ENCODE data around the gene POFUT2.

DNA sequence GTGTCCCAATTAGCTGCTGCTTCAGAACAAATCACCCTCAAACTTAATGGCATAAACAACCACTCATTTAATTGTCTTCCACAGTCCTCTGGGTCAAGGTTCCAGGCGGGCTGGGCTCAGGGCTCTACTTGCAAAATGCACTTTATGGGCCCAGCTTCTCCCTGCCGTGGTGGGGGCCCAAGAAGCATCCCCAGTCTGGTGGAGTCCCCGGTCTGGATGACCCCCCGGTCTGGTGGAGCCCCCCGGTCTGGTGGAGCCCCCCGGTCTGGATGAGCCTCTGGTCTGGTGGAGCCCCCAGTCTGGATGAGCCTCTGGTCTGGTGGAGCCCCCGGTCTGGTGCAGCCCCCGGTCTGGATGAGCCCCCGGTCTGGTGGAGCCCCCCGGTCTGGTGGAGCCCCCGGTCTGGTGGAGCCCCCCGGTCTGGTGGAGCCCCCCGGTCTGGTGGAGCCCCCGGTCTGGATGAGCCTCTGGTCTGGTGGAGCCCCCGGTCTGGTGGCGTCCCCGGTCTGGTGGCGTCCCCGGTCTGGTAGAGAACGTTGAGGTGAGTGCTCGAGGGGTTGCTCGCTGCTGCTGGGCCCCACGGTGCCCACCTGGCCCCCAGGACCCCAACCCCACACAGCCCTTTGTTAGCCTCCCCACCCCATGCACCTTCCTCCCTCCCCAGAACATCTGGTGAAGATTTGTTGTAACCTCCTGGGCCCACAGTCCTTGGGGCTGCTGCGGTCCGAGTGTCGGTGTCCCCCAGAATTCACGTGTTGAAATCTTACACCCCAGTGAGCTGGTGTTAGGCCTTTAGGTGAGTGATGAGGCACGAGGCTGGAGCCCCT, 33.8 kb downstream of the POFUT2 start:
- TF ChIP-seq, protein P1, sequence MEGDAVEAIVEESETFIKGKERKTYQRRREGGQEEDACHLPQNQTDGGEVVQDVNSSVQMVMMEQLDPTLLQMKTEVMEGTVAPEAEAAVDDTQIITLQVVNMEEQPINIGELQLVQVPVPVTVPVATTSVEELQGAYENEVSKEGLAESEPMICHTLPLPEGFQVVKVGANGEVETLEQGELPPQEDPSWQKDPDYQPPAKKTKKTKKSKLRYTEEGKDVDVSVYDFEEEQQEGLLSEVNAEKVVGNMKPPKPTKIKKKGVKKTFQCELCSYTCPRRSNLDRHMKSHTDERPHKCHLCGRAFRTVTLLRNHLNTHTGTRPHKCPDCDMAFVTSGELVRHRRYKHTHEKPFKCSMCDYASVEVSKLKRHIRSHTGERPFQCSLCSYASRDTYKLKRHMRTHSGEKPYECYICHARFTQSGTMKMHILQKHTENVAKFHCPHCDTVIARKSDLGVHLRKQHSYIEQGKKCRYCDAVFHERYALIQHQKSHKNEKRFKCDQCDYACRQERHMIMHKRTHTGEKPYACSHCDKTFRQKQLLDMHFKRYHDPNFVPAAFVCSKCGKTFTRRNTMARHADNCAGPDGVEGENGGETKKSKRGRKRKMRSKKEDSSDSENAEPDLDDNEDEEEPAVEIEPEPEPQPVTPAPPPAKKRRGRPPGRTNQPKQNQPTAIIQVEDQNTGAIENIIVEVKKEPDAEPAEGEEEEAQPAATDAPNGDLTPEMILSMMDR (conservative IDR thresholded peaks at IDR 0.05; ENCODE audit: low read length), result no peak
- no peak for TF ChIP-seq EZH2phosphoT487 (IDR thresholded peaks at IDR 0.05; ENCODE audit: borderline replicate concordance, low read depth, low read length)
